Germinal center (tissue), 1 donor: Measurements from ENCODE around the gene CA5A.
A peak's percentile ranks its signal among the peaks of the same experiment; 100 is the strongest.
"Not testable (repeated sequence)": the region's sequence is repeated elsewhere in the genome, so short reads cannot be mapped to it uniquely, and the experiment has no call there.

Experiments
- DNase-seq: peaks from one replicate; pipeline ENCODE4 v3.0.0; 2012; ENCODE audit warnings: mixed read lengths, low spot score

Gene CA5A

DNA sequence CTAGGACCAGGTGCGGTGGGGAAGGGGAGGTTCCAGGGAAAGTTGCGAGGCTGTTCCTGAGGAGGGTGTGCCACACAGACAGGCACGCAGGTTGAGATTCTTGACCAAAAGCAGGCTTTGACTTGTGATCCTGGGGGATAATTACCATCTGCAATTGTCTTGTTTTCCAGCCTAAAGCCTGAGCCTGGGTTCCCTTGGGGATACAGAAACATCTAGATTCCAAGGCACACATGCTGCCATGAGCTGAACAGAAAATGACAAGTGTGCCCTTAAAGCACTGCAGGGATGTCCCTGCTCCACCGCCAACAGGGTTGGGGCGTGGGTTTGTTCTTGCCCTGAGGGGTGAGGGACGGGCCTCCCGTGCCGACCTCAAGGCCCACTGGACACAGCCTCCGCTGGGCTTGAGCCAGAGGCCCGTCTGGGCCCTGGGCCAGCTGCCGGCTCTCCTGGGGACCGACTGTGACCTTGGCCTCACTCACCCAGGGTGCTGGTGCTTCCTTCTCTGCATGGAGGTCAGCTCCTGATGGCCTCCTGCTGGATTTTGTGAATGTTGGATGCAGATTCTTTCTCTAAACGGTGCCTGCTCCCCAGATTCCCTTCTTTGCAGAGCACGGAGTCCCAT is 14.0 kb downstream of the CA5A start:
- DNase-seq = no peak

- no peak for DNase-seq
Observed at GRCh38 chr16:87921236-87921773, 15.0 kb downstream of the CA5A start.

GRCh38 chr16:87919681-87919994 is 16.7 kb downstream of the CA5A start:
- no peak for DNase-seq

DNA sequence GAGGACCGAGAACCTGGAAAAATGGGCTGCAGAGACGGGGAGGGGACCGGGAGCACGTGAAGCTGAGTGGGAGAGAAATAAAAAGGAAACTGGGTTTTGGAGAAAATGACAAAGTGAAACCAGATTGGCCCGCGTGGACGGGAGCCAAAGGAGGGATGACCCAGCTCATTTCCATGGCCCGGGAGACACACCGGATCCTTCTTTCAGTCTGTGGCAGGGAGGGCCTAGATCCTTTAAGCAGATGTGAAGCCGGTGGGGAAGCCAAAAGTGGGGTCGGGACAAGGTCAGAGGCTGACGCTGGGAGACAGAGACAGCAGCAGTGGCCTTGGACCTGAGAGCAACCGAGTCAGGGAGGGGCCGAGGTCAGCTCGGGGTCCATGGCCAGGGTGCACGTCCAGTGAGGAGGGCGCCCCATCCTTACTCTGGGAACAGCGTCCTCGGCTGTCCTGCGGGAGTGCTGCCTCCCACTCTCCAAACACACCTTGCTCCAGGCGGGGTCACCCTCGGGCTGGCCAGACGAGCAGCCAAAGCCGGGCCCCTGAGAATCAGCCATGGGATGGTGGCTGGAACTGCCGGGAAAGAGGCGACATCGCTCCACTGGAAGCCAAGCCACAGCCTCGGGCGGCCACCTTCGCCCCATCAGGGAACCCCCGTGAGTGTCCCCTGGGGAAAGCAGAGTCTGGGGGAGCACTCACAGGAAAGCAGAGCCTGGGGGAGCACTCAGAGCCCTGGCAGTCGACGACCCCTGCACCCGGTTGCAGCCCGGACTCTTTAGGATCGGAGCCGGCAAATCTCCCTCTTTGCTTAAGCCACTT is 17.3 kb downstream of the CA5A start:
- DNase-seq = no peak

- no peak for DNase-seq
Observed at GRCh38 chr16:87918338-87918737, 18.0 kb downstream of the CA5A start.

- DNase-seq = no peak
Observed at GRCh38 chr16:87917503-87917902, 18.8 kb downstream of the CA5A start.

DNA sequence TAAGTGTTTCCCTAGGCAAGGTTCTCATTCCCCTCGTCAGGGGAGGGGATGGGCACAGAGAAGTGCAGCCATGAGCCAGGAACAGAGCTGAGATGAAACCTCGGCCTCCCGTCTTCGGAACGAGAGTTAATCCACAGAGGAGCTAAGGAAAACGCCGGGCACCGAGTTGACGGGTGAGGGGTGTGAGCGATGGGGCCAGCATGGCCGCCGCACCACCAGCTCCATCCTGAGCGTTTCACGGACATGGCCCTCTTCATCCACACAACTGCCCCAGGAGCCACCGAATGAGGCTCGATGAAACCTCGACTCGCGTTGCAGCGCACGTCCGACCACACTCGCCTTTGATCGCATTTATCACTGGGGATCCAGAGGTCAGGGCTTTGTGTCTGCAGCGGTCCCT is 21.5 kb downstream of the CA5A start:
- no peak for DNase-seq

- DNase-seq = not testable (repeated sequence)
Observed at GRCh38 chr16:87914021-87914725, 22.2 kb downstream of the CA5A start.

DNA sequence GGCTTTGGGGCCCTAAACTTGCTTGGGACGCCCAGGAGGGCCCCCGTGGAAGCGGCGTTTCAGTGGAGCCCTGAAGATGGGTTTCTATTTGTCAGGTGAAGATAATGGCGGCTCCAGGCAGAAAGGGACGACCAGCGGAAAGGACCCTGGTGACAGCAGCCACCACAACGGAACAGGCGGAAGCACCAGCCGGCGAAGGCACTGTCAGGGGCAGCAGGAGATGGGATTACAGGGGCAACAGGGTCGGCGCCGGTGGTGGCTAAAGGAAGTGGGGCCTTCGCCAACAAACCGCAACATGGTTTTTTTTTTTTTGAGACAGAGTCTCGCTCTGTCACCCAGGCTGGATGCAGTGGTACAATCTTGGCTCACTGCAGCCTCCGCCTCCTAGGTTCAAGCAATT is 23.6 kb downstream of the CA5A start:
- not testable (repeated sequence) for DNase-seq

GRCh38 chr16:87911106-87911763 is 25.1 kb downstream of the CA5A start:
- DNase-seq = not testable (repeated sequence)

GRCh38 chr16:87909203-87909935 is 27.0 kb downstream of the CA5A start:
- peak; percentile 78 for DNase-seq

DNA sequence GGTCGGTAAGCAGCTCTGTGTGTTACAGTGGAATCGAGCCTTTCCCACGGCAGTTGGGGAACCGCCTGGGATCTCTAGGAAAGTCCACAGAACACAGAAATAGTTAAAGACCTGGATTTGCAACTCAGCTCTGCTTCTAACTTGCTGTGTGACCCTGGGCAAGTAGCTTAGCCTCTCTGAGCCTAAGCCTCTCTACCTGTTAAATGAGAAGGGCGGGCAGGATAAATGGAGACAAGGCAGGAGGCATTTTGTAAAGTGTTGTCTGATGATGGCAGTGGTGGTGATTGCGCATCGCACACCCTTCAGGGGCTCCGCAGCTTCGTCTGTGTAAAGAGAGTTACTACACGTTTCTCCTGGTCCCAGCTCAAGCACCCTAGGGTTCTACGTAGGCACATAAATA is 28.2 kb downstream of the CA5A start:
- not testable (repeated sequence) for DNase-seq

DNA sequence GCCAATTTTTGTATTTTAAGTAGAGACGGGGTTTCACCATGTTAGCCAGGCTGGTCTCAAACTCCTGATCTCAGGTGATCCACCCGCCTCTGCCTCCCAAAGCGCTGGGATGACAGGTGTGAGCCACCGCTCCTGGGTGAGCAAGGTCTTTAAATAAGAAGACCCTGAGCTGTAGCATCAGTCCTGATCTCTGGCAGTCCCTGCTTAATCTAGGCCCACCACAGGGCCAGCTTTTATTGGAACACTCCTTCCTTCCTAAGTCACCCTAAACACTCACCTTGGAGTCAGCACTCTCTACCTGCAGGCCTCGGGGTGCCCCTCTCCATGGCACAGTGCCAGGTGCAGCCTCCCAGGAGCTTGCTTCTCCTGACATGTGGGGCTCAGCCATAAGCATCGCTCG is 30.8 kb downstream of the CA5A start:
- not testable (repeated sequence) for DNase-seq

DNA sequence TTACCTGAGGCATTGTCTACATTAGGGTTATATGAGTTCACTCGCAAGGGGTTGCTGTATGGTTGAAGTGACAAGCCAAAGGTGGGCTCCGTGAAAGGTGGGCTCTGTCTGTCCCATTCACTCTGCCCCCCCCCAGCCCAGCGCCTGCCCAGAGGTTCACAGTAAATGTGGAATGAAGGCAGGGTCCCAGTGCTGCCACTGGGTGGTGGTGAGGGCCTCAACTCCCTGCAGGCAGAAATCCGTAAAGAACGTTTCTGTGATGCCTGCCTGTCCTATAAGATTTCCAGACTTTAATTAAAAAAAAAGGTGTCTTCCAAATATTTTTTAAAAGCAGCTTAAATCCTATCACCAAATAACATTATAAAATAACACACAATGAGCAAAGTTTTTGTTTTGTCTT is 31.4 kb downstream of the CA5A start:
- not testable (repeated sequence) for DNase-seq

- DNase-seq = not testable (repeated sequence)
Observed at GRCh38 chr16:87900489-87900888, 35.8 kb downstream of the CA5A start.

GRCh38 chr16:87897521-87898505 is 38.5 kb downstream of the CA5A start:
- no peak for DNase-seq

DNA sequence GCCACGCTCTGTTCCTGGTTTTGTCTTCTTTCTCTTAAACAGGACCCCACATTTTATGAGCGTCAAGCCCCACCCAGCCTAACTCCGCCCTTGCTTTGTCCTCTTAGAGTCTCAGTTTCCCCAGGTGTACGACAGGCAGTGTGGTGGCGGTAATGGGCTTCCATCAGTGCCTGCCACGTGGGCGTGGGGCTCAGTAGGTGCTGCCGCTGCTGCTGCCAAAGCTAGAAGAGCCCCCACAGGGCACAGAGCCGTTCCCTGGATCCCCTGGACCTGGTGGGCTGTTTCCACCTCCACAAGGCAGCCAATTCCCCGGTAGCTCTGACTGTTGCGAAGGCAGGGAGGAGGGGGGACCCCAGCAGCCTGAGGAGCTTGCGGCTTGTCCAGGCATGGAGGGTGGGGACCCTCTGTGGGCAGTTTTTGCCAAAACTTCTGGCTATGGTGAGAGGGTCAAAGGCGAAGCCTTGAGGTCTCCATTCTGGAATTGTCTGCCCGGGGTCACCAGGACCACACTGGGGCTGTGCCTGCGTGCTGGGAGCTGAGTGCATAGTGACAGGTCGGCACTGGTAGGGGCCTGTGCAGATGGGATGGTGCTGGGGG is 39.3 kb downstream of the CA5A start:
- DNase-seq = not testable (repeated sequence)

GRCh38 chr16:87896176-87896890 is 40.0 kb downstream of the CA5A start:
- DNase-seq = not testable (repeated sequence)

- no peak for DNase-seq
Observed at GRCh38 chr16:87895641-87896141, 40.6 kb downstream of the CA5A start.
